Adrenal gland (tissue), 12 donors: Measurements from ENCODE around the gene RSF1. TPM values are rescaled to one million over a fixed set of nuclear protein-coding genes. Genes with fewer than 3 reads are reported as not detected.

Experiments
- DNase-seq, 7 donors: peaks; one replicate each; pipeline ENCODE4 v3.0.0-alpha.2; 2019 to 2020
- H3K27ac ChIP-seq, 5 donors: fragments of 200-600 bp; sonication (generic) in 4 of 5; 1 replicate in 3 of 5; 2 replicates in 2 of 5; pipeline versions ENCODE4 v1.5.1 to v1.8.0; 2016 to 2020; ENCODE audit warnings: mild to moderate bottlenecking in 1 of 5
- H3K27me3 ChIP-seq: fragments of 200-600 bp; 2 replicates; pipeline ENCODE4 v1.8.0; 2021
- H3K36me3 ChIP-seq, 2 donors: fragments of 200-600 bp; replicated peaks in 1 of 2; 1 replicate in 1 of 2; 2 replicates in 1 of 2; pipeline versions ENCODE4 v1.5.1 to v1.8.0; 2018 to 2022
- H3K4me1 ChIP-seq, 2 donors: fragments of 200-600 bp; replicated peaks in 1 of 2; 1 replicate in 1 of 2; 2 replicates in 1 of 2; pipeline versions ENCODE4 v1.5.1 to v1.8.0; 2018 to 2021
- H3K4me3 ChIP-seq, 4 donors: fragments of 200-600 bp; sonication (generic) in 3 of 4; one replicate each; pipeline ENCODE4 v1.5.1; 2016 to 2018
- H3K9me3 ChIP-seq, 3 donors: fragments of 200-600 bp; sonication (generic) in 1 of 3; replicated peaks in 1 of 3; 1 replicate in 2 of 3; 2 replicates in 1 of 3; pipeline versions ENCODE4 v1.5.1 to v1.8.0; 2016 to 2021
- CTCF ChIP-seq, 6 experiments: fragments of 450-650 bp in 4 of 6; fragments of 200-600 bp in 2 of 6; sonication (generic) in 1 of 6; IDR thresholded peaks; 1 replicate in 5 of 6; 2 replicates in 1 of 6; pipeline versions ENCODE4 v1.5.1 to v1.8.0; 2016 to 2021; ENCODE audit warnings: antibody characterized with exemption in 6 of 6, mild to moderate bottlenecking in 2 of 6, moderate library complexity in 1 of 6
- POLR2A ChIP-seq, 2 donors: fragments of 450-650 bp; IDR thresholded peaks; one replicate each; pipeline ENCODE4 v1.6.1; 2017; ENCODE audit warnings: antibody characterized with exemption in 2 of 2, mild to moderate bottlenecking in 2 of 2, moderate library complexity in 1 of 2
- WGBS, 4 donors: extraction: QIAGEN DNeasy Blood & Tissue Kit in 2 of 4; methylation state at CpG; one replicate each; pipeline versions ENCODE4 v1.1.5 to v1.1.7; 2013 to 2017; 5-methylcytosine and 5-hydroxymethylcytosine counted together
- intact Hi-C, 2 donors: fragments of 100-400 bp; cut with DNase I; formaldehyde crosslinking; loops; one replicate each; pipeline versions ENCODE4 v1.14.1 to v1.15.0; 2022 to 2023
- polyA plus RNA-seq, 3 donors: library from polyadenylated mRNA; stranded (reverse); fragments of 200-250 nt in 2 of 3; fragments of 350-450 nt in 1 of 3; fragmentation: Illumina TruSeq in 1 of 3; extraction: RNeasy Lipid Tissue Mini Kit (QIAGEN cat#74804) in 1 of 3; gene quantifications; one replicate each; pipeline ENCODE4 v1.2.3, GENCODE V29; 2013 to 2014
- total RNA-seq, 9 donors: library from RNA; depleted of rRNA in 4 of 9; stranded (reverse); fragments of >200 nt in 4 of 9; fragments of 120-200 nt in 1 of 9; fragmentation: NEBNext Ultra II Directional in 1 of 9; extraction: Animal tissue kit (Norgen Biotek cat#: 25700) in 1 of 9; gene quantifications; one replicate each; pipeline versions ENCODE4 v1.1.0 to v1.2.4, GENCODE V29; 2013 to 2023
- donor health status: healthy with polysubstance abuse.
- donor health status: Bipolar disorder and iron deficiency.
- donor health status: DM: yes; HTN: yes; CAD: no.
- donor health status: DM: no; HTN: no; CAD: no.
- donor health status: DM: no; HTN: no; CAD: no.
- donor health status: DM: yes; HTN: yes; CAD: no.

Gene RSF1
- total and polyA plus RNA-seq, 12 donors = 12.7 to 108 (median 66.9) TPM

DNA sequence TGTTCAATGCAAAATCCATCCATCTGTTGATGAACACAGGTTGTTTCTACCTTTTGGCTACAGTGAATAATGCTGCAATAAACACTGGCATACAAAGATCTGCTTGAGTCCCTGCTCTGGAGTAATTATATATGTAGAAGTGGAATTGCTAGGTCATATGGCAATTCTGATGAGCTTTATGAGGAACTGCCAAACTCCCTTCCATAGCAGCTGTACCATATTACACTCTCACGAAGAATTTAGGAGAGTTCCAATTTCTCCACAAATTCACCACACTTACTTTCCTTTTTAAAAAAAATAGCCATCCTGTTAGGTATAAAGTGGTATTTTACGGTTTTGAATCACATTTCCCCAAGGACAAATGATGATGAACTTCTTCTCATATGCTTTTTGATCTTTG, 62.2 kb downstream of the RSF1 start:
- H3K36me3 ChIP-seq = peaks cover 0 to 7% of the 10 kb centered on the region in 2 donors
- intact Hi-C loops = loop anchor here in 1 of 2 donors (10.0 kb wide), 1 partner anchor 54 kb away; no protein-coding TSS in a partner anchor
- WGBS, 4 donors = 45 to 51% (median 47%) methylated on average over 2 of the region's 2 CpGs

DNA sequence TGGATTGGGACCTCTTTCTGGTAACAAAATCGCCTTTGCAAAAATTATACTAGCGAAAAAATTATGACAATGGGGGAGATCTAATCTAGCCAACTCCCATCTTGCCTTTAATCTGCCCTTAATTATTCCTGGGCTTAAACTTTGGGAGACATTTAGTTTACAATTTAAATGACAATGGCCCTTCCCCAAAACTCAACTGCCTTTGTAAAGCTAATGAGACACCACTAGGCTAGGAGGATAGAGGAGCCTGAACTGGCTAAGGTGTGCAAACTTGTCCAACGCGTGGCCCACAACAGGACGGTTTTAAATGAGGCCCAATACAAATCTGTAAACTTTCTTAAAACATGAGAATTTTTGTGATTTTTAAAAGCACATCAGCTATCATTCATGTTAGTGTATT, 67.3 kb downstream of the RSF1 start:
- Histone ChIP-seq H3K27me3 (no peaks in the 10 kb centered on the region), H3K9me3 (no peaks in the 10 kb centered on the region), H3K4me3 (no peak overlapping the region), H3K36me3 (no peaks in the 10 kb centered on the region), H3K4me1 (peaks cover 21 to 62% of the 10 kb centered on the region in 2 donors), H3K27ac (peak overlapping the region in 2 of 5 donors; percentile 30 to 62)
- DNase-seq = no peak
- TF ChIP-seq POLR2A (IDR thresholded peaks at IDR 0.05) (no peak), CTCF (IDR thresholded peaks at IDR 0.05) (no peak)
- intact Hi-C loops = loop anchor here in 1 of 2 donors (10.0 kb wide), 1 partner anchor 48 kb away; no protein-coding TSS in a partner anchor
- WGBS, 4 donors = 90 to 96% (median 94%) methylated on average over 5 of the region's 5 CpGs

More for the DNA sequence above, 62.2 kb downstream of the RSF1 start:
- H3K27ac ChIP-seq = no peak overlapping the region
- TF ChIP-seq CTCF (IDR thresholded peaks at IDR 0.05) (no peak), POLR2A (IDR thresholded peaks at IDR 0.05) (no peak)
- H3K9me3 ChIP-seq = no peaks in the 10 kb centered on the region
- peaks cover 0 to 31% of the 10 kb centered on the region in 2 donors for H3K4me1 ChIP-seq
- no peak overlapping the region for H3K4me3 ChIP-seq
- no peaks in the 10 kb centered on the region for H3K27me3 ChIP-seq
- DNase-seq = no peak

- Histone ChIP-seq H3K9me3 (no peaks in the 10 kb centered on the region), H3K4me3 (peak overlapping the region in 1 of 4 donors; percentile 23)
- 22 to 37% (median 26%) methylated on average over 3 of the region's 3 CpGs for WGBS, 4 donors
Measured at GRCh38 chr11:77752516-77752915, 68.0 kb downstream of the RSF1 start.

More at GRCh38 chr11:77752516-77752915, 68.0 kb downstream of the RSF1 start:
- Histone ChIP-seq H3K36me3 (no peaks in the 10 kb centered on the region), H3K27me3 (no peaks in the 10 kb centered on the region), H3K4me1 (peaks cover 24 to 66% of the 10 kb centered on the region in 2 donors), H3K27ac (peak overlapping the region in 3 of 5 donors; percentile 30 to 62 (median 47))
- intact Hi-C loops = loop anchor here in 1 of 2 donors (10.0 kb wide), 1 partner anchor 48 kb away; no protein-coding TSS in a partner anchor
- TF ChIP-seq POLR2A (IDR thresholded peaks at IDR 0.05) (peak in 1 of 2 donors; percentile 18), CTCF (IDR thresholded peaks at IDR 0.05) (no peak)
- DNase-seq = peak; percentile 68 to 88 (median 82)
